ENCODE results near the gene FAM209A. TPM values are rescaled to one million over a fixed set of nuclear protein-coding genes. Genes with fewer than 3 reads are reported as not detected.
"Not testable (repeated sequence)": the region's sequence is repeated elsewhere in the genome, so short reads cannot be mapped to it uniquely, and the experiment has no call there.

The FAM209A gene
- total RNA-seq, 5 donors from 2014 or later (not counting 1 experiment from before 2014, with no cell fraction given): 3.7 to 5.6 (median 4.7) TPM

GRCh38 chr20:56522311-56522710 is 2.2 kb upstream of the FAM209A start:
- no peak overlapping the region for H3K27ac Mint-ChIP-seq
- peaks cover 3% of the 10 kb centered on the region for H3K9me3 ChIP-seq
- H3K27me3 Mint-ChIP-seq: no peaks in the 10 kb centered on the region
- peaks cover 5 to 32% of the 10 kb centered on the region in 2 donors for H3K36me3 ChIP-seq (ENCODE audit: control insufficient read depth in 2 of 2, extremely low read depth in 1 of 2, insufficient read depth in 1 of 2, low read length in 1 of 2)
- H3K36me3 Mint-ChIP-seq: peaks cover 48% of the 10 kb centered on the region
- peaks cover 7 to 21% (median 8%) of the 10 kb centered on the region in 3 donors for H3K4me1 Mint-ChIP-seq
- no peak for DNase-seq
- CTCF ChIA-PET: no interaction called here
- ATAC-seq (replicated peaks in 1 of 4): no peak
- peaks cover 3 to 8% of the 10 kb centered on the region in 2 experiments for H3K4me1 ChIP-seq (ENCODE audit: control insufficient read depth in 1 of 2, extremely low read depth in 1 of 2, insufficient read depth in 2 of 2, low read length in 2 of 2)
- no peaks in the 10 kb centered on the region for H3K27me3 ChIP-seq (replicated peaks in 1 of 2; ENCODE audit: control insufficient read depth in 2 of 2, extremely low read depth in 1 of 2, insufficient read depth in 2 of 2, low read length in 1 of 2)
- POLR2A ChIA-PET: no interaction called here
- no peak overlapping the region for H3K4me3 ChIP-seq (ENCODE audit: control insufficient read depth in 1 of 2, extremely low read depth in 1 of 2, low read length in 1 of 2)
- 33% methylated on average over 6 of the region's 6 CpGs for WGBS (ENCODE audit: insufficient coverage)
- H3K9me3 Mint-ChIP-seq: peaks cover 0 to 22% (median 22%) of the 10 kb centered on the region in 3 donors
- H3K27ac ChIP-seq (ENCODE audit: low read length): no peak overlapping the region
- no peak overlapping the region for H3K4me3 Mint-ChIP-seq

- ATAC-seq (replicated peaks in 1 of 4) (no peak), DNase-seq (no peak)
- Mint-ChIP-seq H3K36me3 (peaks cover 7% of the 10 kb centered on the region), H3K27ac (no peak overlapping the region), H3K4me1 (peaks cover 7 to 16% (median 8%) of the 10 kb centered on the region in 3 donors), H3K4me3 (no peak overlapping the region), H3K27me3 (no peaks in the 10 kb centered on the region), H3K9me3 (no peaks in the 10 kb centered on the region)
- Histone ChIP-seq H3K27ac (ENCODE audit: low read length) (no peak overlapping the region), H3K4me3 (ENCODE audit: control insufficient read depth in 1 of 2, extremely low read depth in 1 of 2, low read length in 1 of 2) (no peak overlapping the region), H3K4me1 (ENCODE audit: control insufficient read depth in 1 of 2, extremely low read depth in 1 of 2, insufficient read depth in 2 of 2, low read length in 2 of 2) (peaks cover 3 to 4% of the 10 kb centered on the region in 2 experiments), H3K36me3 (ENCODE audit: control insufficient read depth in 2 of 2, extremely low read depth in 1 of 2, insufficient read depth in 1 of 2, low read length in 1 of 2) (no peaks in the 10 kb centered on the region), H3K9me3 (no peaks in the 10 kb centered on the region), H3K27me3 (replicated peaks in 1 of 2; ENCODE audit: control insufficient read depth in 2 of 2, extremely low read depth in 1 of 2, insufficient read depth in 2 of 2, low read length in 1 of 2) (no peaks in the 10 kb centered on the region)
- POLR2A ChIA-PET: no interaction called here
- 99% methylated on average over 7 of the region's 7 CpGs for WGBS (ENCODE audit: insufficient coverage)
- CTCF ChIA-PET: no interaction called here
Measured at GRCh38 chr20:56527521-56527920, 3.0 kb downstream of the FAM209A start.

- CTCF ChIA-PET; H3K27me3 ChIP-seq (replicated peaks in 1 of 2; ENCODE audit: control insufficient read depth in 2 of 2, extremely low read depth in 1 of 2, insufficient read depth in 2 of 2, low read length in 1 of 2); H3K9me3 ChIP-seq; H3K4me3 ChIP-seq (ENCODE audit: control insufficient read depth in 1 of 2, extremely low read depth in 1 of 2, low read length in 1 of 2); H3K9me3 Mint-ChIP-seq; H3K4me1 ChIP-seq (ENCODE audit: control insufficient read depth in 1 of 2, extremely low read depth in 1 of 2, insufficient read depth in 2 of 2, low read length in 2 of 2); H3K27me3 Mint-ChIP-seq; H3K36me3 ChIP-seq (ENCODE audit: control insufficient read depth in 2 of 2, extremely low read depth in 1 of 2, insufficient read depth in 1 of 2, low read length in 1 of 2); H3K27ac ChIP-seq (ENCODE audit: low read length); POLR2A ChIA-PET; H3K27ac Mint-ChIP-seq; H3K4me3 Mint-ChIP-seq; DNase-seq; H3K4me1 Mint-ChIP-seq; ATAC-seq (replicated peaks in 1 of 4): not testable (repeated sequence)
- H3K36me3 Mint-ChIP-seq: peaks cover 16% of the 10 kb centered on the region
- WGBS (ENCODE audit: insufficient coverage): 89% methylated on average over 6 of the region's 9 CpGs
Measured at GRCh38 chr20:56532946-56533345, 8.4 kb downstream of the FAM209A start, which contains the start of gene FAM209B. TSS of gene FAM209B (plus strand) at chr20:56533246. CDS start at chr20:56533342, 96 bp downstream.

- Mint-ChIP-seq H3K4me1 (no peaks in the 10 kb centered on the region), H3K27ac (no peak overlapping the region), H3K27me3 (no peaks in the 10 kb centered on the region), H3K4me3 (no peak overlapping the region), H3K9me3 (no peaks in the 10 kb centered on the region), H3K36me3 (peaks cover 13% of the 10 kb centered on the region)
- ChIA-PET POLR2A (no interaction called here), CTCF (no interaction called here)
- ATAC-seq (replicated peaks in 1 of 4) (no peak), DNase-seq (no peak)
- Histone ChIP-seq H3K27ac (ENCODE audit: low read length) (no peak overlapping the region), H3K9me3 (no peaks in the 10 kb centered on the region), H3K36me3 (ENCODE audit: control insufficient read depth in 2 of 2, extremely low read depth in 1 of 2, insufficient read depth in 1 of 2, low read length in 1 of 2) (no peaks in the 10 kb centered on the region), H3K4me1 (ENCODE audit: control insufficient read depth in 1 of 2, extremely low read depth in 1 of 2, insufficient read depth in 2 of 2, low read length in 2 of 2) (no peaks in the 10 kb centered on the region), H3K4me3 (ENCODE audit: control insufficient read depth in 1 of 2, extremely low read depth in 1 of 2, low read length in 1 of 2) (no peak overlapping the region), H3K27me3 (replicated peaks in 1 of 2; ENCODE audit: control insufficient read depth in 2 of 2, extremely low read depth in 1 of 2, insufficient read depth in 2 of 2, low read length in 1 of 2) (no peaks in the 10 kb centered on the region)
- 86% methylated on average over 1 of the region's 3 CpGs for WGBS (ENCODE audit: insufficient coverage)
Measured at GRCh38 chr20:56537997-56538396, 13.5 kb downstream of the FAM209A start.

GRCh38 chr20:56540415-56540814 is 15.9 kb downstream of the FAM209A start:
- H3K27ac ChIP-seq (ENCODE audit: low read length): no peak overlapping the region
- H3K36me3 Mint-ChIP-seq: peaks cover 5% of the 10 kb centered on the region
- no peaks in the 10 kb centered on the region for H3K9me3 ChIP-seq
- ChIA-PET CTCF (no interaction called here), POLR2A (no interaction called here)
- H3K4me3 Mint-ChIP-seq: no peak overlapping the region
- no peaks in the 10 kb centered on the region for H3K27me3 ChIP-seq (replicated peaks in 1 of 2; ENCODE audit: control insufficient read depth in 2 of 2, extremely low read depth in 1 of 2, insufficient read depth in 2 of 2, low read length in 1 of 2)
- no peak overlapping the region for H3K4me3 ChIP-seq (ENCODE audit: control insufficient read depth in 1 of 2, extremely low read depth in 1 of 2, low read length in 1 of 2)
- H3K36me3 ChIP-seq (ENCODE audit: control insufficient read depth in 2 of 2, extremely low read depth in 1 of 2, insufficient read depth in 1 of 2, low read length in 1 of 2): no peaks in the 10 kb centered on the region
- H3K27ac Mint-ChIP-seq: no peak overlapping the region
- H3K27me3 Mint-ChIP-seq: no peaks in the 10 kb centered on the region
- no peaks in the 10 kb centered on the region for H3K4me1 Mint-ChIP-seq
- H3K9me3 Mint-ChIP-seq: no peaks in the 10 kb centered on the region
- no peaks in the 10 kb centered on the region for H3K4me1 ChIP-seq (ENCODE audit: control insufficient read depth in 1 of 2, extremely low read depth in 1 of 2, insufficient read depth in 2 of 2, low read length in 2 of 2)
- ATAC-seq (replicated peaks in 1 of 4): no peak
- DNase-seq: no peak
- 89% methylated on average over 6 of the region's 6 CpGs for WGBS (ENCODE audit: insufficient coverage)

- Histone ChIP-seq H3K27me3 (replicated peaks in 1 of 2; ENCODE audit: control insufficient read depth in 2 of 2, extremely low read depth in 1 of 2, insufficient read depth in 2 of 2, low read length in 1 of 2) (no peaks in the 10 kb centered on the region), H3K9me3 (no peaks in the 10 kb centered on the region), H3K4me3 (ENCODE audit: control insufficient read depth in 1 of 2, extremely low read depth in 1 of 2, low read length in 1 of 2) (no peak overlapping the region), H3K36me3 (ENCODE audit: control insufficient read depth in 2 of 2, extremely low read depth in 1 of 2, insufficient read depth in 1 of 2, low read length in 1 of 2) (no peaks in the 10 kb centered on the region), H3K27ac (ENCODE audit: low read length) (no peak overlapping the region), H3K4me1 (ENCODE audit: control insufficient read depth in 1 of 2, extremely low read depth in 1 of 2, insufficient read depth in 2 of 2, low read length in 2 of 2) (no peaks in the 10 kb centered on the region)
- CTCF ChIA-PET: no interaction called here
- 97% methylated on average over 4 of the region's 9 CpGs for WGBS (ENCODE audit: insufficient coverage)
- no peak for ATAC-seq (replicated peaks in 1 of 4)
- Mint-ChIP-seq H3K4me3 (no peak overlapping the region), H3K36me3 (no peaks in the 10 kb centered on the region), H3K4me1 (no peaks in the 10 kb centered on the region), H3K27ac (no peak overlapping the region), H3K9me3 (no peaks in the 10 kb centered on the region), H3K27me3 (no peaks in the 10 kb centered on the region)
- DNase-seq: no peak
- POLR2A ChIA-PET: no interaction called here
Measured at GRCh38 chr20:56542489-56543030, 18.0 kb downstream of the FAM209A start.

- ATAC-seq (replicated peaks in 1 of 4) (no peak), DNase-seq (no peak)
- Histone ChIP-seq H3K4me1 (ENCODE audit: control insufficient read depth in 1 of 2, extremely low read depth in 1 of 2, insufficient read depth in 2 of 2, low read length in 2 of 2) (no peaks in the 10 kb centered on the region), H3K27ac (ENCODE audit: low read length) (no peak overlapping the region), H3K9me3 (no peaks in the 10 kb centered on the region), H3K27me3 (replicated peaks in 1 of 2; ENCODE audit: control insufficient read depth in 2 of 2, extremely low read depth in 1 of 2, insufficient read depth in 2 of 2, low read length in 1 of 2) (no peaks in the 10 kb centered on the region), H3K4me3 (ENCODE audit: control insufficient read depth in 1 of 2, extremely low read depth in 1 of 2, low read length in 1 of 2) (no peak overlapping the region), H3K36me3 (ENCODE audit: control insufficient read depth in 2 of 2, extremely low read depth in 1 of 2, insufficient read depth in 1 of 2, low read length in 1 of 2) (no peaks in the 10 kb centered on the region)
- no peaks in the 10 kb centered on the region for H3K9me3 Mint-ChIP-seq
- H3K4me1 Mint-ChIP-seq: peaks cover 0 to 4% (median 3%) of the 10 kb centered on the region in 3 donors
- 92% methylated on average over 6 of the region's 8 CpGs for WGBS (ENCODE audit: insufficient coverage)
- H3K27ac Mint-ChIP-seq: no peak overlapping the region
- no peak overlapping the region for H3K4me3 Mint-ChIP-seq
- peaks cover 0 to 2% of the 10 kb centered on the region in 2 donors for H3K27me3 Mint-ChIP-seq
- POLR2A ChIA-PET: no interaction called here
- no peaks in the 10 kb centered on the region for H3K36me3 Mint-ChIP-seq
- CTCF ChIA-PET: interaction anchor here (0.7 to 1.4 kb wide), 3 partner anchors 18 to 1043 kb away, joined by 3 to 12 read pairs (median 3); no protein-coding TSS in a partner anchor
Measured at GRCh38 chr20:56551571-56551970, 27.0 kb downstream of the FAM209A start.

Measured in T-cell (primary cell).